RKO (cell line): ENCODE data around the gene RING1.
A peak's percentile ranks its signal among the peaks of the same experiment; 100 is the strongest.
"Not testable (repeated sequence)": the region's sequence is repeated elsewhere in the genome, so short reads cannot be mapped to it uniquely, and the experiment has no call there.

Experiments used
- DNase-seq: peaks from one replicate; pipeline ENCODE4 v3.0.0-alpha.2; 2016; ENCODE audit warnings: low spot score

Gene RING1

GRCh38 chr6:33206027-33206863 lies 2.1 kb upstream of the RING1 start:
- no peak for DNase-seq

DNA sequence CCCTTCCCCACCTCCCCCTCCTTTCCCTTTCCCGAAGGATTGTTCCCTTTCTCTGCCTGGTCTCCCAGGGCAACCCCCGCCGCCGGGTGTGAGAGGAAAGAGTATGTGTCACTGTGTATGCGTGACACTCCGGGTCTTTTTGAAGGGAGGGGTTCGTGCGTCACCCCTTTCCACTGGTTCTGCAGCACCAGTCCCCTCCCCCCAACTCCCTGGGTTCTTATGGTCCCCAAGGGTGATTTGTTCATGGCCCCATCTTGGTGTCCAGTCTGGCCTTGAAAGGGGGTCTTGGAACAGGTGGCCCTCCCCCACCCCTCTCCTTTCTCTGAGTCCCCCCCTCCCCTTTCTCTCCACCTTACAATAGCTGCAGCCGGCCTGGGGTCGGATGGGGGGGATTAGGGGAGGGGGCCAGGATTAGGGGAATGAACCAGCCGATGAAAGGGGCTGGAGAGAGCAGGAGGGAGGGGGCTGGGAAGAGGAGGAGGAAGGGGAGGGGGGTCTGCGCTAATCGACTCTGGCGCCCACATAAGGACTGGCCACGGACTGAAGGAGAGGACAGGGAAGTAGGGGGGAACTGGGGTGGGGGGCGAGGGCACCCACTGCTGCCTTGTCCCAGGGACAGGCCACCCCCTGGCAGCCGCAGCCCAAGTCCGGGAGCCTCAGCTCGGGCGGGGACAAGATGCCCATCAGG lies 1.3 kb upstream of the RING1 start:
- DNase-seq, result peak; percentile 87

GRCh38 chr6:33207552-33208090 lies 679 bp upstream of the RING1 start:
- DNase-seq, result peak; percentile 56

- DNase-seq, result no peak
These were observed 1.6 kb downstream of the RING1 start for GRCh38 chr6:33209856-33210255.

GRCh38 chr6:33211136-33211535 lies 2.8 kb downstream of the RING1 start:
- no peak for DNase-seq

DNA sequence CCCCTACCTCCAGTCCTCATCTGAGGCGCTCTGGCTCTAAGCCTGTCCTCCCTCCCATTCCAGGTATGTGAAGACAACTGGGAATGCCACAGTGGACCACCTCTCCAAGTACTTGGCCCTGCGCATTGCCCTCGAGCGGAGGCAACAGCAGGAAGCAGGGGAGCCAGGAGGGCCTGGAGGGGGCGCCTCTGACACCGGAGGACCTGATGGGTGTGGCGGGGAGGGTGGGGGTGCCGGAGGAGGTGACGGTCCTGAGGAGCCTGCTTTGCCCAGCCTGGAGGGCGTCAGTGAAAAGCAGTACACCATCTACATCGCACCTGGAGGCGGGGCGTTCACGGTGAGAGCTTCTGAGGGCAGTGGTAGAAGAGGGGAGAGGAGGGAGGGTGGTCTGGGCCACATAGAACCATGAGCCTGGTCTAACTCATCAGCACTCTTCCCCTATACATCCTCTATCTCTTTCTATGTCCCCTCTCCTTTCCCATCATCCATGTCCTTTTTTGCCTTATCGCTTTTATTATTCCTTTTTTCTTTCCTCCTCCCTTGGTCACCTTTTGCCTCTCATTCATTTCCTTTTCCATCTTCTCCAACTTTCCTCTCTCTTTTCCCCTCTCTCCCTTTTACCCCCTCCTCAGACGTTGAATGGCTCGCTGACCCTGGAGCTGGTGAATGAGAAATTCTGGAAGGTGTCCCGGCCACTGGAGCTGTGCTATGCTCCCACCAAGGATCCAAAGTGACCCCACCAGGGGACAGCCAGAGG lies 3.5 kb downstream of the RING1 start:
- DNase-seq, result no peak

GRCh38 chr6:33212857-33213165 lies 4.5 kb downstream of the RING1 start:
- no peak for DNase-seq

- no peak for DNase-seq
These were observed 5.1 kb downstream of the RING1 start for GRCh38 chr6:33213166-33213988.

GRCh38 chr6:33213989-33214335 lies 5.7 kb downstream of the RING1 start:
- DNase-seq, result no peak

GRCh38 chr6:33215271-33216116 lies 7.2 kb downstream of the RING1 start:
- DNase-seq, result no peak

GRCh38 chr6:33216117-33216649 lies 7.9 kb downstream of the RING1 start:
- DNase-seq, result no peak

- no peak for DNase-seq
These were observed 8.9 kb downstream of the RING1 start for GRCh38 chr6:33217246-33217645.

GRCh38 chr6:33217681-33218080 lies 9.4 kb downstream of the RING1 start:
- no peak for DNase-seq

DNA sequence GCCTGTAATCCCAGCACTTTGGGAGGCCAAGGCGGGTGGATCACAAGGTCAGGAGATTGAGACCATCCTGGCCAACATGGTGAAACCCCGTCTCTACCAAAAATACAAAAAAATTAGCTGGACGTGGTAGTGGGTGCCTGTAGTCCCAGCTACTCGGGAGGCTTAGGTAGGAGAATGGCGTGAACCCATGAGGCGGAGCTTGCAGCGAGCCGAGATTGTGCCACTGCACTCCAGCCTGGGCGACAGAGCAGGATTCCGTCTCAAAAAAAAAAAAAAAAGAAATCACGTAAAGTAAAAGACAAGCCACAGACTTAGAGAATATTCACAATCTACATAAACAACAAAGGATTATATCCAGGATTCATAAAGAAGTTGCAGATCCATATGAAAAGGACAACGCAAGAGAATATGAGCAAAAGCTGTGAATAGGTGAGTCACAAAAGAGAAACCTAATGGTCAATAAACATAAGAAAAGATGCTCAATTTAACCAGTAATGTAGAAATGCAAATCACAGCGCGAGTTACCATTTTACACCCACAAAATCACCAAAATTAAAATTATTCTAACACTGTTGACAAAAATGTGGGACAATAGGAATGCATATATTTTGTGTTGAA lies 18.3 kb downstream of the RING1 start:
- DNase-seq, result not testable (repeated sequence)

DNA sequence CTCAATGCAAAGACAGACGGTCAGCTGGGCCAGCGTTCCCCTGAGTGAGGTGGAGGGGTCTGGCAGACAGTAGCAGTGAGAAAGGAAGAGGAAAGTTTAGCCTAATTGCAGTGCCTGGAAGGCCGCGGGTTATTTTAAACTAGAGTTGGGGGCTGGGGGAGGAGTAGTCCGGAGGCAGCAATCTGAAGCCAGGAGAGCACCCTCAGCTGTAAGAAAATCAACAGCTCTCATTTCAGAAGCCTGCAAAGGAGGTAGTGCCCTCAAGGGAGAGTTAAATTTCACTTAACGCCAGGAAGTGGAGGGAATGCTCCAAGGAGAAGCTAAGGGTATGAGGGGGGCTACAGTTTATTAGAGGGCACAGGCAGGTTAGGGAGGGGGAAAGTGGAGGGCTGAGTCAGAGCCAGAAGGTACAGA lies 26.9 kb downstream of the RING1 start:
- no peak for DNase-seq

- no peak for DNase-seq
These were observed 28.0 kb downstream of the RING1 start for GRCh38 chr6:33236328-33236727.

DNA sequence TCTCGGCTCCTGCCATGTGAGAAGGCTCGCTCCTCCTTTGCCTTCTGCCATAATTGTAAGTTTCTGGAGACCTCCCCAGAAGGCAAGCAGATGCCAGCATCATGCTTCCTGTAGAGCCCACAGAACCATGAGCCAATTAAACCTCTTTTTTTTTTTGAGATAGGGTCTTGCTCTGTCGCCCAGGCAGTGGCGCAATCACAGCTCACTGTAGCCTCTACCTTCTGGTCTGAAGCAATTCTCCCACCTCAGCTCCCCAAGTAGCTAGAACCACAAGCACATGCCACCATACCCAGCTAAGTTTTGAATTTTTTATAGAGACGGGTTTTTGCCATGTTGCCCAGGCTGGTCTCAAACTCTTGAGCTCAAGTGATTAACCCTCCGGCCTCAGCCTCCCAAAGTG lies 28.6 kb downstream of the RING1 start:
- no peak for DNase-seq

DNA sequence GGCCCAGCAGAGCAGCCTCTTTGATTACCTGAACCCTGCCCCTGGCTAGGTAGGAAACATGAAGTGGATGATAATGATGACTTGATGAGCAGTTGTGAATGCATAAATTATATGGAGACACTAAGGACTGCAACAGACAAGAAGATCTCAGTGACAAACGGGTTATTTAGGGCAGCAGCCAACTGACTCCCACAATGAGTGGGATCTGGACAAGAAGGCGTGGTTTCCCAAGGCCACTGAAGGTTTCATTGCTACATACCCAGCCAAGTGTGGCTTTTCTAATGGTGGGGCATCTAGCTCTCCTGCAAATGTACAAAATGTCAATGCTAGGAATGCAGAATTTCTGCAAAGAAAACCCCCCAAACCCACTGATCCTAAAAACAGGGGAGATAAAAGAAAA lies 29.4 kb downstream of the RING1 start:
- no peak for DNase-seq

- no peak for DNase-seq
These were observed 33.7 kb downstream of the RING1 start for GRCh38 chr6:33241968-33242367.

GRCh38 chr6:33243476-33243875 lies 35.2 kb downstream of the RING1 start:
- DNase-seq, result no peak
